HG03196 (cell line): ENCODE data around the gene AGER.
"Not testable (repeated sequence)": the region's sequence is repeated elsewhere in the genome, so short reads cannot be mapped to it uniquely, and the experiment has no call there.

Experiments
- ATAC-seq: cut with Tn5 transposase; IDR thresholded peaks from one replicate; pipeline ENCODE4 v1.9.1; 2021; ENCODE audit not compliant: unreplicated experiment

The AGER gene

GRCh38 chr6:32200711-32201475, 16.8 kb upstream of the AGER start:
- ATAC-seq = no peak

GRCh38 chr6:32198866-32199265, 14.8 kb upstream of the AGER start:
- ATAC-seq = no peak

GRCh38 chr6:32198345-32198696, 14.3 kb upstream of the AGER start:
- no peak for ATAC-seq

- ATAC-seq = no peak
Measured at GRCh38 chr6:32196682-32197616, 12.9 kb upstream of the AGER start.

GRCh38 chr6:32195902-32196681, 12.0 kb upstream of the AGER start:
- peak; percentile 75 for ATAC-seq

- ATAC-seq = peak; percentile 65
Measured at GRCh38 chr6:32195652-32195901, 11.5 kb upstream of the AGER start.

GRCh38 chr6:32194825-32195651, 11.0 kb upstream of the AGER start:
- no peak for ATAC-seq

- no peak for ATAC-seq
Measured at GRCh38 chr6:32194388-32194787, 10.3 kb upstream of the AGER start.

GRCh38 chr6:32193096-32193495, 9.0 kb upstream of the AGER start:
- not testable (repeated sequence) for ATAC-seq

GRCh38 chr6:32192608-32193039, 8.6 kb upstream of the AGER start, which contains the start of gene GPSM3:
Gene GPSM3 (minus strand): TSS chr6:32192643. CDS start chr6:32192513, 130 bp downstream.
- ATAC-seq = no peak

GRCh38 chr6:32191696-32192607, 7.9 kb upstream of the AGER start:
- ATAC-seq = no peak

GRCh38 chr6:32190911-32191677, 7.0 kb upstream of the AGER start:
- ATAC-seq = no peak

GRCh38 chr6:32190054-32190851, 6.2 kb upstream of the AGER start, which contains the start of gene PBX2:
Gene PBX2 (minus strand): TSS chr6:32190202. CDS start chr6:32189915, 287 bp downstream.
- peak; percentile 50 for ATAC-seq

GRCh38 chr6:32189742-32190053, 5.6 kb upstream of the AGER start:
- ATAC-seq = no peak

- ATAC-seq = no peak
Measured at GRCh38 chr6:32189069-32189741, 5.2 kb upstream of the AGER start.

GRCh38 chr6:32188381-32189068, 4.5 kb upstream of the AGER start:
- ATAC-seq = no peak
